Fibroblast of pulmonary artery (primary cell): ENCODE measurements around the gene RBM19.

Experiments used
- DNase-seq: peaks from one replicate; pipeline ENCODE4 v3.0.0-alpha.2; 2010; ENCODE audit warnings: low read depth
- H3K4me3 ChIP-seq: replicated peaks from 2 replicates; pipeline ENCODE4 v1.5.1; 2011; ENCODE audit warnings: low read depth, mild to moderate bottlenecking, control low read depth, low read length, moderate library complexity
- TF ChIP-seq, protein P1 (sequence below): IDR thresholded peaks from 2 replicates; pipeline ENCODE4 v1.5.1; 2011; ENCODE audit warnings: mild to moderate bottlenecking, control low read depth, low read length, inconsistent platforms; ENCODE audit errors: missing control alignments

RBM19 gene

DNA sequence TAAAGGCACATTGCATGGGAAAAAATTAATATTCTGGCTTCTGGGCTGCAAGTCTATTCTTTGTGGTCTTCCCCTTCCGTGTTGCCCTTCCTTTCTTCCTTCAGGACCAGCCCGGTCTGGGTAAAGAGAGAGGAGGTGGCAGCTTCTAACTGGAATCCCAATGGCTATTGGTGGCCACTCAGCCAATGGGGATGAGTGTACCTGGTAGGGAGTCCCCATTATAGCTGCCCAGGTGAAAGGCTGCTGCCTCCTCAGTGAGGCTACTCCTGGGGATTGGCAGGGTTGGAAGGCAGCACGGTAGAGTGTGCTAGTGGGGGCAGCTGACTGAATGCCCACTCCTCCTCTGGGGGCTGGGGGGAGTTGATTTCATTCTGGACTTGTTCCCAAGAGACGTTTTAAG is 112.6 kb downstream of the RBM19 start:
- TF ChIP-seq, protein P1, sequence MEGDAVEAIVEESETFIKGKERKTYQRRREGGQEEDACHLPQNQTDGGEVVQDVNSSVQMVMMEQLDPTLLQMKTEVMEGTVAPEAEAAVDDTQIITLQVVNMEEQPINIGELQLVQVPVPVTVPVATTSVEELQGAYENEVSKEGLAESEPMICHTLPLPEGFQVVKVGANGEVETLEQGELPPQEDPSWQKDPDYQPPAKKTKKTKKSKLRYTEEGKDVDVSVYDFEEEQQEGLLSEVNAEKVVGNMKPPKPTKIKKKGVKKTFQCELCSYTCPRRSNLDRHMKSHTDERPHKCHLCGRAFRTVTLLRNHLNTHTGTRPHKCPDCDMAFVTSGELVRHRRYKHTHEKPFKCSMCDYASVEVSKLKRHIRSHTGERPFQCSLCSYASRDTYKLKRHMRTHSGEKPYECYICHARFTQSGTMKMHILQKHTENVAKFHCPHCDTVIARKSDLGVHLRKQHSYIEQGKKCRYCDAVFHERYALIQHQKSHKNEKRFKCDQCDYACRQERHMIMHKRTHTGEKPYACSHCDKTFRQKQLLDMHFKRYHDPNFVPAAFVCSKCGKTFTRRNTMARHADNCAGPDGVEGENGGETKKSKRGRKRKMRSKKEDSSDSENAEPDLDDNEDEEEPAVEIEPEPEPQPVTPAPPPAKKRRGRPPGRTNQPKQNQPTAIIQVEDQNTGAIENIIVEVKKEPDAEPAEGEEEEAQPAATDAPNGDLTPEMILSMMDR: no peak
- no peak for DNase-seq
- no peak overlapping the region for H3K4me3 ChIP-seq

- TF ChIP-seq, protein P1: no peak
- no peak overlapping the region for H3K4me3 ChIP-seq
- DNase-seq: no peak
These were observed 113.2 kb downstream of the RBM19 start for GRCh38 chr12:113852695-113853490.

GRCh38 chr12:113852264-113852663 is 113.9 kb downstream of the RBM19 start:
- TF ChIP-seq, protein P1: no peak
- no peak for DNase-seq
- no peak overlapping the region for H3K4me3 ChIP-seq

- DNase-seq: peak; percentile 63
- no peak overlapping the region for H3K4me3 ChIP-seq
- TF ChIP-seq, protein P1: no peak
These were observed 115.6 kb downstream of the RBM19 start for GRCh38 chr12:113850309-113851056.

DNA sequence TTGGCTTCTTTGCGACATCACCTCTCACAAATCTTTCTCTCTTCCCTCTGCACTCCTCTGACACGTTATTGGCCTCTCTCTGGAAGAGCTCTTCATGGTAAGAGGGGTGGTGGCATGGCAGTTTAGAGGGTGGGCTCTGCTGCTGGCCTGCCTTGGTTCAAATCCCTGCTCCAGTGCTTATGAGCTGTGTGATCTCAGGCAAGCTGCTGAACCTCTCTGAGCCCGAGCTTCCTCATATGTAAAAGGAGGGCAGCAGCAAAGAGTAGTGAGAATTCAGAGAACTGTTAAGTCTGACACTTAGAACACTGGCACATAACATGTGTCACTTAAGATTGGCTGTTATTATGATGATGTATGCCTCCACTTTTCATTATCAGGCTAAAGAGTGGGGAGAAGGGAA is 118.3 kb downstream of the RBM19 start:
- DNase-seq: no peak
- H3K4me3 ChIP-seq: no peak overlapping the region
- TF ChIP-seq, protein P1: no peak

GRCh38 chr12:113846883-113847755 is 119.0 kb downstream of the RBM19 start:
- H3K4me3 ChIP-seq: no peak overlapping the region
- TF ChIP-seq, protein P1: no peak
- no peak for DNase-seq
